GM20000 (cell line): Measurements from ENCODE around the gene ATP10B.

Experiments
- DNase-seq: peaks from one replicate; pipeline ENCODE4 v3.0.0; 2012; ENCODE audit warnings: low spot score
- TF ChIP-seq, protein P1 (sequence below): IDR thresholded peaks from 2 replicates; pipeline ENCODE4 v1.5.1; 2012; ENCODE audit warnings: mild to moderate bottlenecking, control low read depth; ENCODE audit errors: extremely low read depth, missing control alignments

ATP10B gene

GRCh38 chr5:160749026-160749425 lies 103.0 kb downstream of the ATP10B start:
- no peak for DNase-seq
- TF ChIP-seq, protein P1, sequence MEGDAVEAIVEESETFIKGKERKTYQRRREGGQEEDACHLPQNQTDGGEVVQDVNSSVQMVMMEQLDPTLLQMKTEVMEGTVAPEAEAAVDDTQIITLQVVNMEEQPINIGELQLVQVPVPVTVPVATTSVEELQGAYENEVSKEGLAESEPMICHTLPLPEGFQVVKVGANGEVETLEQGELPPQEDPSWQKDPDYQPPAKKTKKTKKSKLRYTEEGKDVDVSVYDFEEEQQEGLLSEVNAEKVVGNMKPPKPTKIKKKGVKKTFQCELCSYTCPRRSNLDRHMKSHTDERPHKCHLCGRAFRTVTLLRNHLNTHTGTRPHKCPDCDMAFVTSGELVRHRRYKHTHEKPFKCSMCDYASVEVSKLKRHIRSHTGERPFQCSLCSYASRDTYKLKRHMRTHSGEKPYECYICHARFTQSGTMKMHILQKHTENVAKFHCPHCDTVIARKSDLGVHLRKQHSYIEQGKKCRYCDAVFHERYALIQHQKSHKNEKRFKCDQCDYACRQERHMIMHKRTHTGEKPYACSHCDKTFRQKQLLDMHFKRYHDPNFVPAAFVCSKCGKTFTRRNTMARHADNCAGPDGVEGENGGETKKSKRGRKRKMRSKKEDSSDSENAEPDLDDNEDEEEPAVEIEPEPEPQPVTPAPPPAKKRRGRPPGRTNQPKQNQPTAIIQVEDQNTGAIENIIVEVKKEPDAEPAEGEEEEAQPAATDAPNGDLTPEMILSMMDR, result no peak

DNA sequence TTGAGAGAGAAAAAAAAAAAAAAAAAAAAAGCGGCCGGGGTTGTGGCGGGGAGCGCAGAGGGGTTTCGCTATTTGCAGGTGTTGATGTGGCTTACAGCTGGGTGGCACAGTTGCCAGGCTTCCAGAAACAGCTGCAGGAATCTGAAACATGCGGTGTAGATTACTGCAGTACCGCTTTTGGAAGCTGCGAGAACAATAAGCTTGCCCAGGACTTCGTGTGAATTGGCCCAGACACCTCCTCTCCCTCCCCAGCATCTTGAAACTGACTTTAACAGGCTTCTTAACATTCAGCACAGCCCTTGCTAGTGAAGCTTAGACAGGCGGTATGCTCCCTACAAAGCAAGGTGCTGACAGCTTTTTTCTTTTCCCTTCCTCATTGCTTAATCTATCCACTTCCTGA lies 104.0 kb downstream of the ATP10B start:
- TF ChIP-seq, protein P1, result no peak
- DNase-seq, result no peak

DNA sequence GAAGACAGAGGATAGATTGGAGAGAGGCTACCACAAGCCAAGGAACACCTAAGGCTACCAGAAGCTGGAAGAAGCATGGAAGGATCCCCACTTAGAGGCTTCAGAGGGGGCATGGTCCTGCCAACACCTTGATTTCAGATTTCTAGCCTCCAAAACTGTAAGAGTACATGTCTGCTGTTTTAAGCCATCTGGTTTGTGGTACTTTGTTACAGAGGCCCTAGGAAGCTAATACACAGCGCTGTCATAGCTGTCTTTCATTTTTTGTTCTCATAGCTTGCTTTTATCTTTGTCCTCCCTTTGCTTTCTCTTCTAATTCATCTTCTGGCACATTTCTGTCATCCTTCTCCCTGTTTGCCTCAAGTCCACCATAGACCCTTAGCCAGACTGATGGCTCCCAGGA lies 104.5 kb downstream of the ATP10B start:
- TF ChIP-seq, protein P1, result no peak
- DNase-seq, result no peak

DNA sequence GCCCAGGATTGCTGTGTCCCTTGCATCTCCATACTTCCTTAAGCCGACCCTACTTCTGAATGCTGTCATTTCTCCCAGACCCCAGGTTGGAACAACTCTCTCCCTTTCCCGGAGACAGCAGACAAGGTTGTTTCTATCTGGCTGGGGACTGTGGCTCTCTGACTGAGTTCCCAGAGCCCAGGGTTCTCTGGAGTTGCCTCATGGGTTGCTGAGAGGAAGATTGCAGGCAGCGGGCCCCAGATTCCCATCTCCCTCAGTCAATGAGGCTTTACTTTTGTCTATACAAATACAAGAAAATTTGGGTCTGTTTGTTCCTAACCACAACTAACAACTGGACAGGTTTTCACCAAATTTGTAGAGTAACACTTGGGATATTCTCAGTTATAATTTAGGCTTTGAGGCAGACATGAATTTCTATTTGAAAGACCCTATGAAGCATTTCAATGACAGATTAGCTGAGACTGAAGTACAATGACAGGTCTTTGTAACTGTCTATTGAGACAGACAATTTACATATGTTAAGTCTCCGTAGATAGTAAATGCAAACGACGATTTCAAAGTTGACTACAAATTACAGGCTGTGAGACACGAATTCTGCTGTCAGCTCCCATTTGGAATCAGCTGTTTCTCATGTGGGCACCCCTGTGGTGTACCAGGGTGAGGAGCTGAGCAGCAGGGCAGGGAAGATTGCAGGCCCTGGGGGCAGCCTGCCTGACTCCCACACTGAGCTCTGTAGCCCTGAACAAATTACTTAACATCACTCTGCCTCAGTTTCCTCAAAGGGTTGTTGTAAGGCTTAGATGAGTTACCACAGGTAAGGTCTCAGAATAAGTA lies 107.5 kb downstream of the ATP10B start:
- DNase-seq, result no peak
- TF ChIP-seq, protein P1, result no peak

GRCh38 chr5:160743027-160743426 lies 109.0 kb downstream of the ATP10B start:
- no peak for DNase-seq

DNA sequence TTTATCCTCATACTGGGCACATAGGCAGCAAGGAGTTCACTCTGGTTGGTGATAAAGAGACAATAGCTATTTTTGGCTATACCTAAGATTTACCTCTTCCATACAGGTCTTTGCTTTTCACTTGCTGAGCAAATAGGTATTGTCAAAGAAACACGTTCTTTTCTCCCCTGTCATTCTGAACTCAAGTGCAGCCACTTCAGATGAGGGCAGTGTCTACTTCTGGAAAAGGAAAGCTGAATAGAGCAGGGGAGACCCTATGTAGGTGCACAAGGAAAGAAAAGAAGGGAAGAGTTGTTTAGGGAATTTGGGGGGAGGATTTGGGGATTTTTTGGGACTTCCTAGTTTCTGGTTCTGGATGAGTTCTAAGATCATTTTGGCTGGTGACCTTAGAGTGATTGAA lies 109.6 kb downstream of the ATP10B start:
- DNase-seq, result no peak
- TF ChIP-seq, protein P1, result no peak

More at GRCh38 chr5:160743027-160743426, 109.0 kb downstream of the ATP10B start:
- TF ChIP-seq, protein P1, result no peak

DNA sequence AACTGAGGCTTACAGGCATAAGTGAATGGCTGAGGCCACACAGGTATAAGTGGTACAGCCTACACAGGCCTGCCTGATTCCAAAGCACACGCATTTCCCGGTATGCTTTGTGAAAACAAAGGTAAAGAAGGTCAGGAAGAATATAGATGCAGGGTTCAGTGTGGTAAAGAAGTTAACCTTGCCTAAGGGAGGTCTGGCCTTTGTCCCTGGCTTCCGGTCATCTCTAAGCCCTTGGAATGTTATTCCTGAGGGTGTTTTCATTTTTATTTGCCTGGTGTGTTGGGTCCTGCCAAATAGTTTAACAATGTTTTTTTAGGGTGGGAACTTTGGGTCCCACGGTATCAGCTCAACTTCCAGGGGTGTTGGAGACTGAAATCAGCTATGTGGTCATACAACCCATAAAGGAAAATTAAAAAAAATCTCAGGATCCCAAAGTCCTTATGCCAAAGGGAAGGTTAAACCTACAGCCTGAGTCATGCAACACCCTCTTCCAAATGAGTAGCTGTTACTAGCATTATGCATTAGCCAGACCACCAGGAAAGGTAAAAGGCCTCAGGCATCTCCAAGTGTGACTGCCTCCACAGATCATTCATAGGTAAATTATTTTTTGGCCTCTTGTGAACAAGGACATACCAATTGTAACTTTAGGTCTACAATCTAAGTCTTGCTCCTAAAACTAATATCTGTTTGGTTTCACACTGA lies 124.6 kb downstream of the ATP10B start:
- TF ChIP-seq, protein P1, result no peak
- no peak for DNase-seq
